Measurements from ENCODE around the gene RUVBL1.

Gene RUVBL1

DNA sequence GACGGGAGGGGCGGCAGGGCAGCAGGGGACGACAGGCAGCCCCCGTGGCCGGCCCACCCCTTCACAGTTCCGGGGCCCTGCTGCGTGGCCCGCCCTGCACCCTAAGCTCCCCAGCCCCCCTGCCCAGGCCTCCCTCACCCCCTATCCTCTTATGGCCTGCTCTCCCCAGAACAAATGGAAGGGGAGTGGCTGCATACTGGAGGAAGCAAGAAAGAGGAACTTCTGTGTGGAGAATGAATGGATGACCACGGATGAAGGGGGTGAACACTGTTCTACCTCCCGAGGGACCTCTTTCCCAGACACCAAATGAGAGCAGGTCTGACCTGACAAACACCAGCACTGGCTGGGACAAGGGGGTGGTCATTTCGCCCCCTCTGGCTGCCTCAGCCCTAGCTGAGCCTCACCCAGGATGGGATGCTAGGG lies 46.4 kb downstream of the RUVBL1 start:
- H3K4me3 ChIP-seq (ENCODE audit: control insufficient read depth, low read depth, low read length) = no peak overlapping the region
- TF ChIP-seq, protein P1, sequence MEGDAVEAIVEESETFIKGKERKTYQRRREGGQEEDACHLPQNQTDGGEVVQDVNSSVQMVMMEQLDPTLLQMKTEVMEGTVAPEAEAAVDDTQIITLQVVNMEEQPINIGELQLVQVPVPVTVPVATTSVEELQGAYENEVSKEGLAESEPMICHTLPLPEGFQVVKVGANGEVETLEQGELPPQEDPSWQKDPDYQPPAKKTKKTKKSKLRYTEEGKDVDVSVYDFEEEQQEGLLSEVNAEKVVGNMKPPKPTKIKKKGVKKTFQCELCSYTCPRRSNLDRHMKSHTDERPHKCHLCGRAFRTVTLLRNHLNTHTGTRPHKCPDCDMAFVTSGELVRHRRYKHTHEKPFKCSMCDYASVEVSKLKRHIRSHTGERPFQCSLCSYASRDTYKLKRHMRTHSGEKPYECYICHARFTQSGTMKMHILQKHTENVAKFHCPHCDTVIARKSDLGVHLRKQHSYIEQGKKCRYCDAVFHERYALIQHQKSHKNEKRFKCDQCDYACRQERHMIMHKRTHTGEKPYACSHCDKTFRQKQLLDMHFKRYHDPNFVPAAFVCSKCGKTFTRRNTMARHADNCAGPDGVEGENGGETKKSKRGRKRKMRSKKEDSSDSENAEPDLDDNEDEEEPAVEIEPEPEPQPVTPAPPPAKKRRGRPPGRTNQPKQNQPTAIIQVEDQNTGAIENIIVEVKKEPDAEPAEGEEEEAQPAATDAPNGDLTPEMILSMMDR (IDR thresholded peaks at IDR 0.05; ENCODE audit: control insufficient read depth, insufficient read depth, low read depth, low read length, missing control alignments) = no peak
- no peak for DNase-seq (ENCODE audit: low read depth)

DNA sequence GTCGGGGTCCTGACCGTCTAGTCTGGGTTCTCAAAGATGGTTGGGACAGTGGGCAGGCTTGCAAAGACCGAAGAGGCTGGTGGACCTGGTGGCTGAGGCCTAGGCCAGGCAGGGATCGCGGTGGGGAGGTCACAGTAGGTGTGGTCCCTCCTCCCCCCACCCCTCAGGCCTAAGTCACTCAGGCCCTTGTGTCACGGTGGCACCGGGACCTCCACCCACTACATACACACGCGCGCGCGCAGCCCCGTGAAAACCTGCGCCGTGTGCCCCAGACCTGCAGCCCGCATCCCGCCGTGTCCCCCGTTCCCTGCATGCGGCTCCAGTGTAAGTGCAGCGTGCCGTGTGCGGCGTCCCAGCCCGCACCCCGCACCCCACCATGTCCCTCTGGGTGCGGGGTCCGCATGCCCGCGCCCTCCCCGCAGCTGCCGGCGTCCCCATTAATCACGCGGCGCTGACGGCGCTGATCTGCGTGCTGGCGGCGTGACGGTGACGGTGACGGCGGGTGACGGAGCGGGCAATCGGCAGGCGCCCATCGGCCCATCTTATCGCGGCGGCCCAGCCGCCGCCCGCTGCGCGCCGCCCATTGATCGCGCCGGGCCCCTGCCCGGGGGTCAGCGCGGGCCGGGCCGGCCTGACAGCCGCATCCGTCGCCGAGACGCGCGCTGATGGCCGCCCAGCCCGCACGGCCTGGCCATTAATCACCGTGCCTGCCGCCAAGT lies 47.0 kb downstream of the RUVBL1 start:
- no peak overlapping the region for H3K4me3 ChIP-seq (ENCODE audit: control insufficient read depth, low read depth, low read length)
- DNase-seq (ENCODE audit: low read depth) = no peak
- TF ChIP-seq, protein P1 (IDR thresholded peaks at IDR 0.05; ENCODE audit: control insufficient read depth, insufficient read depth, low read depth, low read length, missing control alignments) = no peak

DNA sequence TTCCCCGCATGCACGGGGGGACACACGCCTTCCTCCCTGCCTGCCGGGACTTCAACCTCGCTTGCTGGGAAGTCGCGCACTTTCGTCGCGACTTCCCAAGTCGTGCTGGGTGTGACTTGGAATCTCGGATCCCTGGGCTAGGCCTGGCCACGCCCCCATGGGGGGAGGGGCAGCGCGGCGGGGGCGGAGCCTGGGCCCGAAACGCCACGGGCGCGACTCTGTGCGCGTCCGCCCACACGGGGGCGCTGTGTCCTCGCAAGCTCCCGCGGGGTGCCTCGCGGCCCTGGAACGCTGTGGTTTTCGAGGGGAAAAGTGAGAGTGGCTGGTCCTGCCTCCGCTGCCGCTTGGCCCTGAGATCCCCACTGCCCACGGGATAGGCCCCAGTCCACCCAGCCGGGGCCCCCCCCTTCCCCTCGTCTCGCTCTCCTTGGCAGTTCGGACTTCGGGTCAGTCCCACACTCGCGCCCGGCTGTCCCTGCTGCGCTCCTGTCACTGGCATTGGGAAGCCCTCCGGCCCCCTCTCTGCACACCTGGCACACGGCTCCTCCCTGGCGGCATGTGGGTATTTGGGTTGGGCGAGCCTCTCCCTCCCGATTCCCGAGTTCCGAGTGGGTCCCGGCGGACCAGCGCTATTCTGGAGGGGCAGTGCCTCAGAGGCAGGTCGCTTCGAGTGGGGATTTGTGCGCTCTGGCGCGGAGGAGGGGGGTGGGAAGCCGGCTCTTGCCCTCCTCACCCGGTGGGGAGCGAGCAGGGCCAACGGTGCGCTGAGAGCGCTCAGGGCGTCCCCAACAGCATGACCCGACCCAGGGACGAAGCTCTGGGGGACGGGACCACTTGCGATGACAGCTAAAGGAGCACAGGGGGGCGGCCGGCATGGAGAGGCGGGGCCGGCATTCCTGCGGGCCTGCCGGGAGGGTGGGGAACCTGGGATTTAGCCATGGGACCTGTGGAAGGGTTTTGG lies 47.8 kb downstream of the RUVBL1 start:
- H3K4me3 ChIP-seq (ENCODE audit: control insufficient read depth, low read depth, low read length) = peak overlapping the region; percentile 13
- no peak for DNase-seq (ENCODE audit: low read depth)
- TF ChIP-seq, protein P1 (IDR thresholded peaks at IDR 0.05; ENCODE audit: control insufficient read depth, insufficient read depth, low read depth, low read length, missing control alignments) = peak; percentile 72

DNA sequence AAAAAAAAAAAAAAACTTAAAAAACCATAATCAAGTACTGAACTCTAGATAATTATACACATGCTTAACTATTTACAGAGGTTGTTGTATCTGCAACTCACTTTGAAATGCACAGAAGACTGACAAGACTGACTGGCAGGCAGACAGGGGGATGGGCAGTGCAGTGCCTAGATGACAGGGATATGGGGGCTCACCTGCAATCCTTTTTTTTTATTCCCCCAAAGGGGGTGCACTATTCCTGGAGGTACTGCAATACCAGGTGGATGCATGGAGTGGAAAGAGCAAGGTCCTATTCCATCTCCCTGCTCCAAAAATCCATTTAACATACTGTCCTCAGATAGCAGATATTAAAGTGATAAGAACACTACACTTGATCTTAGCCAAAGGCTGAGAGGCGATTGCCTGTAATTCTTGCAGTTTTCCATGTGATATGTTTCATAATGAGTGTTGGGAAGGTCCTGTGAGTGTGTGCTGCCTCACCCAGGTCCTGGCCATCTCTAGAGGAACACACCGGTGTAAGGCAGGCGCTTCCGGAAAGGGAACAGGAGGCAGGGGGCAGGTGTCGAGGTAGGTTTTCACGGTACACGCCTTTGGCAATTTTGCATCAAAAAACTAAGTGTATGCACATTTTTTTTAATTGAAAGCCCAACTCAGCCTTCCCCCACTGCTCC lies 48.6 kb downstream of the RUVBL1 start:
- DNase-seq (ENCODE audit: low read depth) = no peak
- TF ChIP-seq, protein P1 (IDR thresholded peaks at IDR 0.05; ENCODE audit: control insufficient read depth, insufficient read depth, low read depth, low read length, missing control alignments) = no peak
- H3K4me3 ChIP-seq (ENCODE audit: control insufficient read depth, low read depth, low read length) = no peak overlapping the region

DNA sequence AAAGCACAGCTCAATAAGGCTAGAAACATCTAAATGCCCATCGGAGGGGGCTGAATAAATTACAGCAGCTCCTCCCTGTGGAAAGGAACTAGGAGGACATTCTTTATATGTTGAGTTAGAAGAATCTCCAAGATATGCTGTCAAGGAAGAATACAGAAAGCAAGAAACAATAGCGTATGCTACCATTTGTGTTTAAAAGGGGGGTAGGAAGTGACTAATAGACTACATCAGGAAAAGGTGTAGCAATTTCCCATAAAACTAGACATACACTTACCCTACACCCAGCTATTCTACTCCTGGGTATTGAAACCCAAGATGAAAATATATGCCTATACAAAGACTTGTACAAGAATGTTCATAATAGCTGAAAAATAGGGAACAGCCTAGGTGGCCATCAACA lies 49.8 kb downstream of the RUVBL1 start:
- DNase-seq (ENCODE audit: low read depth) = no peak
- TF ChIP-seq, protein P1 (IDR thresholded peaks at IDR 0.05; ENCODE audit: control insufficient read depth, insufficient read depth, low read depth, low read length, missing control alignments) = no peak
- no peak overlapping the region for H3K4me3 ChIP-seq (ENCODE audit: control insufficient read depth, low read depth, low read length)

DNA sequence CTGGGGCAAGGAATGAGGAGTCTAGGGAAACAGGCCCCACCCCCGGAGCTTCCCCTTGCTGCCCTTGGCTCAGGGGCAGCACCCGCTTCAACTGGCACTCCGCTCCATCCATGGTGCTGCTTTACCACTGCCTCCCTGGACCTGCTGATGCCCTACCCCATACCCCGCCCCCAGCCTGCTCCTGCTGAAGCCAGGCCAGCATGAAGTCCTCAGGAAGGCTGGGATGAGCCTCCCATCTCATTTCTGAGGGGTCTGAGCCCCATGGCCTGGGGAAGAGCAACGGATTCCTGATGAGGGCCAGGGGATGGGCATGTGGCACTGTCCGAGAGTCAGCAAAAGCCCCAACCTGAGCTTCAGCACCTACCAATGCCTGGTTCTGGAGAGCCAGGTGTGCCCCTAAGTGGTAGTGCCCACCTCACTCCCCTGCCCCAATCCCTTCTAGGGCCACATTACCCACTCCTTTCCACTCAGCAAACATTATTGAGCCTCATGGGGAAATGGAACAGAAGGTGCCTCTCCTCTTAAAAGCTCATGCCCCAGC lies 50.4 kb downstream of the RUVBL1 start:
- no peak for DNase-seq (ENCODE audit: low read depth)
- H3K4me3 ChIP-seq (ENCODE audit: control insufficient read depth, low read depth, low read length) = no peak overlapping the region
- TF ChIP-seq, protein P1 (IDR thresholded peaks at IDR 0.05; ENCODE audit: control insufficient read depth, insufficient read depth, low read depth, low read length, missing control alignments) = no peak
